GM12878 (cell line): Measurements from ENCODE around the gene TMPRSS12. TPM values are rescaled to one million over a fixed set of nuclear protein-coding genes. Genes with fewer than 3 reads are reported as not detected.

Experiments used
- ATAC-seq: fragments of 200-7000 bp; cut with Tn5 transposase; 3 replicates; pipeline ENCODE4 v1.9.1; 2020; ENCODE audit warnings: mild to moderate bottlenecking, moderate library complexity
- BruUV-seq: library from RNA; stranded (reverse); fragments of 400-500 nt; replicated peaks from 2 replicates; lab custom pipeline; 2021; lab: Mats Ljungman, UMichigan
- CTCF ChIA-PET: fragments of 300-600 bp; sonication (Branson Sonifier 250); formaldehyde crosslinking; extraction: SDS; loops from one replicate; lab custom pipeline; 2021; ENCODE audit warnings: inconsistent platforms; lab: Yijun Ruan, JAX
- POLR2A ChIA-PET: fragments of 350-600 bp; formaldehyde crosslinking; extraction: SDS; loops from one replicate; lab custom pipeline; 2021; ENCODE audit warnings: inconsistent platforms; lab: Charles Lee
- RAD21 ChIA-PET: fragments of 300-600 bp; sonication (Branson Sonifier 250); formaldehyde crosslinking; loops from one replicate; lab custom pipeline; 2023; ENCODE audit warnings: antibody characterized with exemption; ENCODE audit not compliant: unreplicated experiment; lab: Charles Lee
- SMC1A ChIA-PET: fragments of 300-600 bp; sonication (Branson Sonifier 250); formaldehyde crosslinking; loops from one replicate; lab custom pipeline; 2023; ENCODE audit not compliant: unreplicated experiment, uncharacterized antibody; lab: Charles Lee
- DNase-seq: peaks from one replicate; pipeline ENCODE4 v3.0.0-alpha.2; 2011; ENCODE audit warnings: low read depth, low spot score
- FAIRE-seq: peaks from 3 replicates; lab custom pipeline; 2011; peaks lifted over from hg19 to GRCh38; lab: Jason Lieb, UNC
- H2AFZ ChIP-seq: 2 replicates; pipeline ENCODE4 v1.6.0; 2011; ENCODE audit warnings: low read depth, low read length, control low read depth; ENCODE audit not compliant: control insufficient read depth
- H3K27ac ChIP-seq: 2 replicates; pipeline ENCODE4 v1.5.1; 2011; ENCODE audit warnings: control low read depth; ENCODE audit not compliant: control insufficient read depth, insufficient read depth
- H3K27me3 ChIP-seq, 2 experiments: replicated peaks in 1 of 2; 2 replicates each; pipeline versions ENCODE4 v1.6.0 to v1.6.1; 2011; ENCODE audit warnings: low read length in 1 of 2; ENCODE audit not compliant: control insufficient read depth in 2 of 2, insufficient read depth in 2 of 2
- H3K36me3 ChIP-seq, 2 experiments: 2 replicates each; pipeline ENCODE4 v1.5.1; 2011; ENCODE audit warnings: low read length in 1 of 2; ENCODE audit not compliant: control insufficient read depth in 2 of 2, insufficient read depth in 2 of 2
- H3K4me1 ChIP-seq: 2 replicates; pipeline ENCODE4 v1.6.1; 2011; ENCODE audit warnings: mild to moderate bottlenecking, low read length, moderate library complexity, mixed read lengths; ENCODE audit not compliant: control insufficient read depth, insufficient read depth
- H3K4me2 ChIP-seq: 2 replicates; pipeline ENCODE4 v1.6.0; 2011; ENCODE audit warnings: control low read depth; ENCODE audit not compliant: control insufficient read depth, insufficient read depth
- H3K4me3 ChIP-seq: fragments of 200-600 bp; sonication (generic); 2 replicates; pipeline ENCODE4 v1.5.1; 2016
- H3K79me2 ChIP-seq: 2 replicates; pipeline ENCODE4 v1.6.0; 2011; ENCODE audit warnings: low read length; ENCODE audit not compliant: control insufficient read depth, insufficient read depth
- H3K9ac ChIP-seq: 2 replicates; pipeline ENCODE4 v1.8.0; 2011; ENCODE audit warnings: low read length, control low read depth, mixed read lengths; ENCODE audit not compliant: control insufficient read depth, insufficient read depth
- H3K9me3 ChIP-seq: replicated peaks from 3 replicates; pipeline ENCODE4 v1.5.1; 2011; ENCODE audit warnings: mild to moderate bottlenecking, low read length; ENCODE audit not compliant: control insufficient read depth, insufficient read depth
- H4K20me1 ChIP-seq: 2 replicates; pipeline ENCODE4 v1.6.0; 2011; ENCODE audit not compliant: control insufficient read depth, insufficient read depth
- BCL11A ChIP-seq: IDR thresholded peaks from 2 replicates; pipeline ENCODE4 v1.6.1; 2011; ENCODE audit warnings: low read depth, low read length
- BRCA1 ChIP-seq: IDR thresholded peaks from 2 replicates; pipeline ENCODE4 v1.6.1; 2011; ENCODE audit warnings: low read depth, low read length, improper control_type of control experiment
- CBFB ChIP-seq: IDR thresholded peaks from 2 replicates; pipeline ENCODE4 v1.6.1; 2016; ENCODE audit warnings: antibody characterized with exemption, low read depth
- CBX3 ChIP-seq: fragments of 200-600 bp; sonication (generic); IDR thresholded peaks from 2 replicates; pipeline ENCODE4 v1.6.1; 2016; ENCODE audit warnings: low read depth, borderline replicate concordance
- CHD1 ChIP-seq: IDR thresholded peaks from 2 replicates; pipeline ENCODE4 v1.6.1; 2012; ENCODE audit warnings: low read depth, low read length, improper control_type of control experiment
- IKZF1 ChIP-seq: fragments of 450-650 bp; conservative IDR thresholded peaks from 2 replicates; pipeline ENCODE4 v1.6.1; 2017; ENCODE audit warnings: antibody characterized with exemption, mild to moderate bottlenecking
- MTA2 ChIP-seq: fragments of 450-650 bp; IDR thresholded peaks from 2 replicates; pipeline ENCODE4 v1.6.1; 2016; ENCODE audit warnings: low read depth, mild to moderate bottlenecking, moderate library complexity
- NBN ChIP-seq: fragments of 450-650 bp; IDR thresholded peaks from 2 replicates; pipeline ENCODE4 v1.6.1; 2016
- NR2C1 ChIP-seq: fragments of 450-650 bp; IDR thresholded peaks from 2 replicates; pipeline ENCODE4 v1.6.1; 2017; ENCODE audit warnings: antibody characterized with exemption, mild to moderate bottlenecking, moderate library complexity
- POLR2AphosphoS5 ChIP-seq: IDR thresholded peaks from 2 replicates; pipeline ENCODE4 v1.6.1; 2011; ENCODE audit warnings: mild to moderate bottlenecking, low read length, inconsistent platforms
- RBBP5 ChIP-seq: fragments of 200-600 bp; sonication (generic); conservative IDR thresholded peaks from 2 replicates; pipeline ENCODE4 v1.6.1; 2016
- SPI1 ChIP-seq: IDR thresholded peaks from 2 replicates; pipeline ENCODE4 v1.6.1; 2011; ENCODE audit warnings: low read depth, mild to moderate bottlenecking, low read length, moderate library complexity, borderline replicate concordance; ENCODE audit not compliant: insufficient read depth
- SRF ChIP-seq, 2 experiments: IDR thresholded peaks; 2 replicates each; pipeline ENCODE4 v1.6.1; 2011; ENCODE audit warnings: low read depth in 2 of 2, low read length in 2 of 2, mild to moderate bottlenecking in 1 of 2, moderate library complexity in 1 of 2
- SUPT20H ChIP-seq: IDR thresholded peaks from 2 replicates; pipeline ENCODE4 v1.6.1; 2011; ENCODE audit warnings: low read depth, mild to moderate bottlenecking, low read length, moderate library complexity, borderline replicate concordance; ENCODE audit not compliant: control insufficient read depth
- TBL1XR1 ChIP-seq: IDR thresholded peaks from 2 replicates; pipeline ENCODE4 v1.6.1; 2012; ENCODE audit warnings: low read depth, low read length, improper control_type of control experiment
- ZBED1 ChIP-seq: IDR thresholded peaks from 2 replicates; pipeline ENCODE4 v1.6.1; 2016; ENCODE audit warnings: borderline replicate concordance
- ZNF24 ChIP-seq: fragments of 450-650 bp; IDR thresholded peaks from 2 replicates; pipeline ENCODE4 v1.6.1; 2017; ENCODE audit warnings: antibody characterized with exemption, mild to moderate bottlenecking
- WGBS: methylation state at CpG from one replicate; pipeline ENCODE4 v1.1.6; 2016; ENCODE audit warnings: low lambda C conversion rate; ENCODE audit not compliant: insufficient replicate concordance, insufficient coverage; ENCODE audit errors: missing lambda C conversion rate; 5-methylcytosine and 5-hydroxymethylcytosine counted together
- in situ Hi-C: fragments of 300-500 bp; cut with MboI; formaldehyde crosslinking; loops from 9 replicates; pipeline ENCODE4 v1.14.3; 2018; ENCODE audit warnings: mixed read lengths
- intact Hi-C: fragments of 100-400 bp; cut with micrococcal nuclease; formaldehyde crosslinking; loops from one replicate; pipeline ENCODE4 v1.14.2; 2022; ENCODE audit not compliant: unreplicated experiment
- polyA plus RNA-seq, 11 experiments: library from polyadenylated mRNA; depleted of rRNA in 4 of 11; unstranded in 6 of 11; stranded (reverse) in 5 of 11; fragments of >200 nt; fragmentation: Nextera tagmentation in 4 of 11; fragmentation: Illumina TruSeq in 1 of 11; extraction: Ambion mirVana in 4 of 11; extraction: Trizol in 1 of 11; gene quantifications; 1 replicate in 1 of 11; 2 replicates in 10 of 11; pipeline versions ENCODE4 v1.2.1 to v1.2.3, GENCODE V29; 2011 to 2016; ENCODE audit warnings: inconsistent platforms in 2 of 11, missing spikeins in 2 of 11, low read depth in 1 of 11
- total RNA-seq, 4 experiments: library from RNA; depleted of rRNA in 3 of 4; stranded (reverse); fragments of >200 nt in 3 of 4; fragmentation: Illumina TruSeq in 1 of 4; extraction: Trizol in 1 of 4; gene quantifications; 2 replicates each; pipeline versions ENCODE4 v1.2.1 to v1.2.3, GENCODE V29; 2013 to 2021
- TF ChIP-seq, protein P1 (sequence below): IDR thresholded peaks from 2 replicates; pipeline ENCODE4 v1.6.1; 2011; ENCODE audit warnings: borderline replicate concordance, low read depth, mild to moderate bottlenecking, moderate library complexity, low read length; ENCODE audit not compliant: insufficient read depth, poor library complexity, severe bottlenecking

The TMPRSS12 gene
- total and polyA plus RNA-seq, 10 of the 15 experiments (the other 5 are each of a cell fraction or from before 2014, with no cell fraction given) = not detected

DNA sequence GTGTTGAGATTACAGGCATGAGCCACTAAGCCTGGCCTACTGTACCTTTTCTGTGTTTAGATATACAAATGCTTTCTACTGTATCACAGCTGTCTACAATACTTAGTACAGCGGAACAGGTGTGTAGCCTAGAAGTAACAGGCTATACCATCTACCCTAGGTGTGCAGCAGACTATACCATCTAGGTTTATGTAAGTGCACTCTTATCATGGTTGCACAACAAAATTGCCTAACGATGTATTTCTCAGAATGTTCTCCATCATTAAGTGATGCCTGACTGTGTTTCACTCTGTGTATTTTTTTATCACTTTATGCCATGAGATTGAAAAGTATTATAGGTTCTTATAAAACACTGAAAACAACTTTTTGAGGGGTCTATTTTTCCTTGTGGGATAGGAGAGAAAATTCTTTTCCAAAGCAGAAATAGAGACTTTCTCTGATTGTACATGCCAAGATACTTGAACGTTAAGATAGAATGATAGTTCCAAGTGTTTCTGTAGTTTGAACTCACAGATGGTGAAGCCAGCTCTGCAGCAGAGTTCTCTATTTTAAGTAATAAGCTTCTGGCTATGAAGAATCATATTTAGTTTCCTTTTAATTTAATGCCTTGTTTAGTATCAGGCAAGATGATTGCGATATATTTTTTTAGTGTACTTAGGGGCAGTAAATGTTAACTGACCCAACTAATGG lies 17.0 kb downstream of the TMPRSS12 start:
- H3K79me2 ChIP-seq = no peaks in the 10 kb centered on the region
- no TSS peak for BruUV-seq
- H3K4me1 ChIP-seq = no peaks in the 10 kb centered on the region
- POLR2A ChIA-PET = no interaction called here
- DNase-seq = no peak
- H3K27ac ChIP-seq = no peak overlapping the region
- H3K27me3 ChIP-seq = no peaks in the 10 kb centered on the region
- no peak overlapping the region for H3K4me2 ChIP-seq
- SMC1A ChIA-PET = no interaction called here
- no peaks in the 10 kb centered on the region for H4K20me1 ChIP-seq
- intact Hi-C loops = no loop called here
- H3K9ac ChIP-seq = no peak overlapping the region
- H3K9me3 ChIP-seq = no peaks in the 10 kb centered on the region
- RAD21 ChIA-PET = interaction anchor here (0.6 kb wide), 1 partner anchor 176 kb away, joined by 3 read pairs; no protein-coding TSS in a partner anchor
- no peak overlapping the region for H2AFZ ChIP-seq
- no peak for ATAC-seq
- CTCF ChIA-PET = interaction anchor here (1.0 to 1.9 kb wide), 2 partner anchors 34 to 127 kb away, joined by 4 to 6 read pairs; no protein-coding TSS in a partner anchor
- TF ChIP-seq POLR2AphosphoS5 (no peak), NBN (no peak), ZNF24 (no peak), RBBP5 (no peak), SRF (IDR thresholded peaks at IDR 0.05; ENCODE audit: low read depth in 2 of 2, low read length in 2 of 2) (no peak), TBL1XR1 (no peak), NR2C1 (no peak), ZBED1 (no peak), CHD1 (no peak), BCL11A (no peak), BRCA1 (no peak), SUPT20H (no peak), CBFB (no peak), IKZF1 (no peak), SPI1 (no peak), CBX3 (no peak), MTA2 (no peak)
- TF ChIP-seq, protein P1, sequence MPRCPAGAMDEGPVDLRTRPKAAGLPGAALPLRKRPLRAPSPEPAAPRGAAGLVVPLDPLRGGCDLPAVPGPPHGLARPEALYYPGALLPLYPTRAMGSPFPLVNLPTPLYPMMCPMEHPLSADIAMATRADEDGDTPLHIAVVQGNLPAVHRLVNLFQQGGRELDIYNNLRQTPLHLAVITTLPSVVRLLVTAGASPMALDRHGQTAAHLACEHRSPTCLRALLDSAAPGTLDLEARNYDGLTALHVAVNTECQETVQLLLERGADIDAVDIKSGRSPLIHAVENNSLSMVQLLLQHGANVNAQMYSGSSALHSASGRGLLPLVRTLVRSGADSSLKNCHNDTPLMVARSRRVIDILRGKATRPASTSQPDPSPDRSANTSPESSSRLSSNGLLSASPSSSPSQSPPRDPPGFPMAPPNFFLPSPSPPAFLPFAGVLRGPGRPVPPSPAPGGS = no peak
- in situ Hi-C loops = no loop called here
- H3K36me3 ChIP-seq = no peaks in the 10 kb centered on the region
- H3K4me3 ChIP-seq = no peak overlapping the region
- FAIRE-seq = no peak
- WGBS = 64% methylated on average over 4 of the region's 4 CpGs
